Measurements from ENCODE around the gene MRGPRX4.

GRCh38 chr11:18145837-18146236 lies 26.8 kb upstream of the MRGPRX4 start:
- TF ChIP-seq EZH2phosphoT487 (IDR thresholded peaks at IDR 0.05; ENCODE audit: unreplicated experiment), result no peak
- no peak for TF ChIP-seq ETS1 (IDR thresholded peaks at IDR 0.05)
